A549 (cell line): ENCODE data around the gene PADI6. TPM values are rescaled to one million over a fixed set of nuclear protein-coding genes. Genes with fewer than 3 reads are reported as not detected.

Experiments
- ATAC-seq, 2 experiments: fragments of 200-7000 bp in 1 of 2; fragments of >200 bp in 1 of 2; cut with Nextera tagmentation in 1 of 2; cut with Tn5 transposase in 1 of 2; 3 replicates each; pipeline versions ENCODE4 v1.8.0 to v1.9.1; 2018 to 2020; ENCODE audit warnings: mild to moderate bottlenecking in 1 of 2, moderate library complexity in 1 of 2
- CTCF ChIA-PET: fragments of 300-600 bp; sonication (Branson Sonifier 250); formaldehyde crosslinking; extraction: SDS; loops from one replicate; lab custom pipeline; 2021; ENCODE audit warnings: antibody characterized with exemption, inconsistent platforms; lab: Yijun Ruan, JAX
- POLR2A ChIA-PET: fragments of 350-600 bp; formaldehyde crosslinking; extraction: SDS; loops from one replicate; lab custom pipeline; 2021; ENCODE audit warnings: antibody characterized with exemption, inconsistent platforms; lab: Yijun Ruan, JAX
- DNase-seq, 2 experiments: peaks; one replicate each; pipeline versions ENCODE4 v3.0.0 to v3.0.0-alpha.2; 2011 to 2016; ENCODE audit warnings: low read depth in 1 of 2, low spot score in 1 of 2
- FAIRE-seq: peaks from 2 replicates; lab custom pipeline; 2011; peaks lifted over from hg19 to GRCh38; lab: Jason Lieb, UNC
- H3K27ac ChIP-seq, 2 experiments: fragments of >200 bp; sonication (Bioruptor Twin); formaldehyde crosslinking; 3 replicates each; pipeline ENCODE4 v1.5.1; 2016 to 2017
- H3K4me1 ChIP-seq: fragments of >200 bp; sonication (Bioruptor Twin); formaldehyde crosslinking; 3 replicates; pipeline ENCODE4 v1.6.1; 2016
- H3K4me2 ChIP-seq: fragments of >200 bp; sonication (Bioruptor Twin); formaldehyde crosslinking; 3 replicates; pipeline ENCODE4 v1.6.1; 2016
- H3K4me3 ChIP-seq: fragments of >200 bp; sonication (Bioruptor Twin); formaldehyde crosslinking; 3 replicates; pipeline ENCODE4 v1.5.1; 2016
- H3K9me3 ChIP-seq: fragments of >200 bp; sonication (Bioruptor Twin); formaldehyde crosslinking; 3 replicates; pipeline ENCODE4 v1.6.1; 2016
- BHLHE40 ChIP-seq: IDR thresholded peaks from 2 replicates; pipeline ENCODE4 v1.6.1; 2012; ENCODE audit warnings: low read depth, low read length, inconsistent platforms
- CBX2 ChIP-seq: fragments of 200-600 bp; sonication (generic); IDR thresholded peaks from 2 replicates; pipeline ENCODE4 v1.6.1; 2016; ENCODE audit warnings: low read depth, mild to moderate bottlenecking, borderline replicate concordance
- CEBPB ChIP-seq, 2 experiments: fragments of >200 bp in 1 of 2; sonication (Bioruptor Twin) in 1 of 2; formaldehyde crosslinking in 1 of 2; IDR thresholded peaks; 2 replicates each; pipeline ENCODE4 v1.6.1; 2012 to 2016
- CHD2 ChIP-seq: fragments of 150-350 bp; IDR thresholded peaks from 2 replicates; pipeline ENCODE4 v1.6.1; 2014; ENCODE audit warnings: low read length; ENCODE audit not compliant: partially characterized antibody
- CTCF ChIP-seq: fragments of >200 bp; sonication (Bioruptor Twin); formaldehyde crosslinking; IDR thresholded peaks from 3 replicates; pipeline ENCODE4 v1.5.1; 2016
- HDAC2 ChIP-seq: fragments of 200-600 bp; sonication (generic); IDR thresholded peaks from 2 replicates; pipeline ENCODE4 v1.6.1; 2016
- HOXA7 ChIP-seq: fragments of 250-450 bp; sonication (Bioruptor Pico); IDR thresholded peaks from 2 replicates; pipeline ENCODE4 v1.5.0; 2020; ENCODE audit warnings: mild to moderate bottlenecking, moderate library complexity
- KDM5A ChIP-seq: fragments of 200-600 bp; sonication (generic); IDR thresholded peaks from 2 replicates; pipeline ENCODE4 v1.6.1; 2016; ENCODE audit warnings: antibody characterized with exemption, mild to moderate bottlenecking
- NPAS2 ChIP-seq: fragments of 250-450 bp; sonication (Bioruptor Pico); IDR thresholded peaks from 2 replicates; pipeline ENCODE4 v1.8.0; 2022; ENCODE audit warnings: mild to moderate bottlenecking, moderate library complexity, borderline replicate concordance
- PBX3 ChIP-seq: IDR thresholded peaks from 2 replicates; pipeline ENCODE4 v1.6.1; 2012
- POLR2AphosphoS2 ChIP-seq: conservative IDR thresholded peaks from 2 replicates; pipeline ENCODE4 v1.6.1; 2012; ENCODE audit warnings: low read length, improper control_type of control experiment, inconsistent platforms
- RARB ChIP-seq: fragments of 250-450 bp; sonication (Bioruptor Pico); IDR thresholded peaks from 2 replicates; pipeline ENCODE4 v1.8.0; 2021; ENCODE audit warnings: mild to moderate bottlenecking, moderate library complexity
- REST ChIP-seq: fragments of 200-600 bp; sonication (generic); IDR thresholded peaks from 2 replicates; pipeline ENCODE4 v1.6.1; 2016; ENCODE audit warnings: antibody characterized with exemption, mild to moderate bottlenecking, moderate library complexity
- RNF2 ChIP-seq: fragments of 200-600 bp; sonication (generic); IDR thresholded peaks from 2 replicates; pipeline ENCODE4 v1.6.1; 2016; ENCODE audit warnings: low read depth, mild to moderate bottlenecking, antibody characterized with exemption, moderate library complexity, borderline replicate concordance
- SREBF2 ChIP-seq: fragments of 450-650 bp; IDR thresholded peaks from 2 replicates; pipeline ENCODE4 v1.6.1; 2014; ENCODE audit warnings: mild to moderate bottlenecking, moderate library complexity
- ZFP36 ChIP-seq: fragments of 450-650 bp; IDR thresholded peaks from 2 replicates; pipeline ENCODE4 v1.6.1; 2014; ENCODE audit warnings: borderline replicate concordance; ENCODE audit not compliant: partially characterized antibody
- ZNF302 ChIP-seq: fragments of 250-450 bp; sonication (Bioruptor Pico); IDR thresholded peaks from 2 replicates; pipeline ENCODE4 v1.9.0; 2021; ENCODE audit warnings: inconsistent platforms, mild to moderate bottlenecking, moderate library complexity
- WGBS: methylation state at CpG from one replicate; pipeline ENCODE4 v1.1.6; 2017; ENCODE audit errors: missing lambda C conversion rate; 5-methylcytosine and 5-hydroxymethylcytosine counted together
- polyA plus RNA-seq, 4 experiments: library from polyadenylated mRNA; depleted of rRNA in 3 of 4; stranded (reverse); fragments of >200 nt; fragmentation: RNase III in 1 of 4; extraction: RNeasy Plus Mini Kit Qiagen cat#74134 plus additional on column Dnase treatment in 1 of 4; gene quantifications; 2 replicates in 3 of 4; 3 replicates in 1 of 4; pipeline ENCODE4 v1.2.3, GENCODE V29; 2011 to 2017
- TF ChIP-seq, protein P1 (sequence below): fragments of 250-450 bp; sonication (Bioruptor Pico); IDR thresholded peaks from 2 replicates; pipeline ENCODE4 v1.5.0; 2020; ENCODE audit warnings: low read depth, mild to moderate bottlenecking, moderate library complexity
- TF ChIP-seq, protein P2 (sequence below): fragments of 450-650 bp; IDR thresholded peaks from 2 replicates; pipeline ENCODE4 v1.6.1; 2014; ENCODE audit warnings: antibody characterized with exemption
- TF ChIP-seq, protein P3 (sequence below): fragments of 150-350 bp; IDR thresholded peaks from 2 replicates; pipeline ENCODE4 v1.6.1; 2014; ENCODE audit warnings: low read depth, mild to moderate bottlenecking, low read length

The PADI6 gene
- polyA plus RNA-seq, 2 of the 4 experiments (the other 2 are of a cell fraction) = not detected

DNA sequence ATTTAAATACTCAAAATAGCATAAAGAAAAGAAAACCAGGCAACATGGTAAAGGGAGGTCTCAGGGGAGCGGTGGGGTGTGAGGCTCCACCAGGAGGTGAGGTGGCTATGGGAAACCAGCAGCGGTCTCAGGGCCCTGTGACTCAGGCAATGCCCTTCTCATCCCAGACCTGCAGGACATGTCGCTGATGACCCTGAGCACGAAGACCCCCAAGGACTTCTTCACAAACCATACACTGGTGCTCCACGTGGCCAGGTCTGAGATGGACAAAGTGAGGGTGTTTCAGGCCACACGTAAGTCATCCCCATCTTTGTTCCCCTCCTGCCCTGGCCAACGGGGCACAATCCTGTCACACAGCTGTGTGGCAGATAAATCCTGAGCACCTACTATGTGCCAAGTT, 32.5 kb upstream of the PADI6 start:
- WGBS = 67% methylated on average over 7 of the region's 7 CpGs
- DNase-seq (no peak), ATAC-seq (no peak), FAIRE-seq (no peak)
- Histone ChIP-seq H3K27ac (no peak overlapping the region), H3K4me2 (no peak overlapping the region), H3K4me1 (no peaks in the 10 kb centered on the region), H3K9me3 (no peaks in the 10 kb centered on the region), H3K4me3 (no peak overlapping the region)
- ChIA-PET POLR2A (no interaction called here), CTCF (interaction anchor here (1.1 to 8.0 kb wide), 4 partner anchors 17 to 215 kb away, joined by 3 to 52 read pairs (median 4); no protein-coding TSS in a partner anchor)
- no peak for TF ChIP-seq CHD2

GRCh38 chr1:17340358-17340757, 31.6 kb upstream of the PADI6 start:
- ChIA-PET POLR2A (no interaction called here), CTCF (interaction anchor here (0.6 to 8.0 kb wide), 2 partner anchors 63 to 215 kb away, joined by 4 to 52 read pairs; no protein-coding TSS in a partner anchor)
- no peak for FAIRE-seq
- TF ChIP-seq ZFP36 (no peak), RARB (CRISPR knock-in tag) (no peak), SREBF2 (no peak), POLR2AphosphoS2 (no peak), REST (no peak), CEBPB (IDR thresholded peaks at IDR 0.05) (no peak), NPAS2 (no peak), ZNF302 (CRISPR knock-in tag) (no peak), BHLHE40 (no peak), HOXA7 (CRISPR knock-in tag) (no peak), CTCF (no peak), KDM5A (no peak), CBX2 (no peak), RNF2 (no peak), HDAC2 (no peak), PBX3 (no peak)
- TF ChIP-seq, protein P1, sequence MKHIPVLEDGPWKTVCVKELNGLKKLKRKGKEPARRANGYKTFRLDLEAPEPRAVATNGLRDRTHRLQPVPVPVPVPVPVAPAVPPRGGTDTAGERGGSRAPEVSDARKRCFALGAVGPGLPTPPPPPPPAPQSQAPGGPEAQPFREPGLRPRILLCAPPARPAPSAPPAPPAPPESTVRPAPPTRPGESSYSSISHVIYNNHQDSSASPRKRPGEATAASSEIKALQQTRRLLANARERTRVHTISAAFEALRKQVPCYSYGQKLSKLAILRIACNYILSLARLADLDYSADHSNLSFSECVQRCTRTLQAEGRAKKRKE = no peak
- TF ChIP-seq, protein P2, sequence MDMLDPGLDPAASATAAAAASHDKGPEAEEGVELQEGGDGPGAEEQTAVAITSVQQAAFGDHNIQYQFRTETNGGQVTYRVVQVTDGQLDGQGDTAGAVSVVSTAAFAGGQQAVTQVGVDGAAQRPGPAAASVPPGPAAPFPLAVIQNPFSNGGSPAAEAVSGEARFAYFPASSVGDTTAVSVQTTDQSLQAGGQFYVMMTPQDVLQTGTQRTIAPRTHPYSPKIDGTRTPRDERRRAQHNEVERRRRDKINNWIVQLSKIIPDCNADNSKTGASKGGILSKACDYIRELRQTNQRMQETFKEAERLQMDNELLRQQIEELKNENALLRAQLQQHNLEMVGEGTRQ = no peak
- TF ChIP-seq, protein P3, sequence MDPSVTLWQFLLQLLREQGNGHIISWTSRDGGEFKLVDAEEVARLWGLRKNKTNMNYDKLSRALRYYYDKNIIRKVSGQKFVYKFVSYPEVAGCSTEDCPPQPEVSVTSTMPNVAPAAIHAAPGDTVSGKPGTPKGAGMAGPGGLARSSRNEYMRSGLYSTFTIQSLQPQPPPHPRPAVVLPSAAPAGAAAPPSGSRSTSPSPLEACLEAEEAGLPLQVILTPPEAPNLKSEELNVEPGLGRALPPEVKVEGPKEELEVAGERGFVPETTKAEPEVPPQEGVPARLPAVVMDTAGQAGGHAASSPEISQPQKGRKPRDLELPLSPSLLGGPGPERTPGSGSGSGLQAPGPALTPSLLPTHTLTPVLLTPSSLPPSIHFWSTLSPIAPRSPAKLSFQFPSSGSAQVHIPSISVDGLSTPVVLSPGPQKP = no peak
- no peak for DNase-seq
- Histone ChIP-seq H3K4me2 (no peak overlapping the region), H3K4me1 (no peaks in the 10 kb centered on the region), H3K4me3 (no peak overlapping the region), H3K9me3 (no peaks in the 10 kb centered on the region), H3K27ac (no peak overlapping the region)
- no peak for ATAC-seq
- 78% methylated on average over 8 of the region's 8 CpGs for WGBS
